Stimulated activated CD8-positive, alpha-beta memory T cell treated with anti-CD3 and anti-CD28 coated beads, Interleukin-12 subunit alpha, Interleukin-12 subunit beta, amount 100 ng/mL, for 1 hour (primary cell): ENCODE measurements around the gene CTBP1.

Source experiments
- DNase-seq: peaks from one replicate; pipeline ENCODE4 v3.0.0-alpha.2; 2020; ENCODE audit warnings: low read depth

Gene CTBP1

GRCh38 chr4:1196421-1197183 lies 52.3 kb downstream of the CTBP1 start:
- no peak for DNase-seq

GRCh38 chr4:1195891-1196401 lies 53.0 kb downstream of the CTBP1 start:
- DNase-seq: no peak

GRCh38 chr4:1195109-1195671 lies 53.7 kb downstream of the CTBP1 start:
- DNase-seq: no peak

DNA sequence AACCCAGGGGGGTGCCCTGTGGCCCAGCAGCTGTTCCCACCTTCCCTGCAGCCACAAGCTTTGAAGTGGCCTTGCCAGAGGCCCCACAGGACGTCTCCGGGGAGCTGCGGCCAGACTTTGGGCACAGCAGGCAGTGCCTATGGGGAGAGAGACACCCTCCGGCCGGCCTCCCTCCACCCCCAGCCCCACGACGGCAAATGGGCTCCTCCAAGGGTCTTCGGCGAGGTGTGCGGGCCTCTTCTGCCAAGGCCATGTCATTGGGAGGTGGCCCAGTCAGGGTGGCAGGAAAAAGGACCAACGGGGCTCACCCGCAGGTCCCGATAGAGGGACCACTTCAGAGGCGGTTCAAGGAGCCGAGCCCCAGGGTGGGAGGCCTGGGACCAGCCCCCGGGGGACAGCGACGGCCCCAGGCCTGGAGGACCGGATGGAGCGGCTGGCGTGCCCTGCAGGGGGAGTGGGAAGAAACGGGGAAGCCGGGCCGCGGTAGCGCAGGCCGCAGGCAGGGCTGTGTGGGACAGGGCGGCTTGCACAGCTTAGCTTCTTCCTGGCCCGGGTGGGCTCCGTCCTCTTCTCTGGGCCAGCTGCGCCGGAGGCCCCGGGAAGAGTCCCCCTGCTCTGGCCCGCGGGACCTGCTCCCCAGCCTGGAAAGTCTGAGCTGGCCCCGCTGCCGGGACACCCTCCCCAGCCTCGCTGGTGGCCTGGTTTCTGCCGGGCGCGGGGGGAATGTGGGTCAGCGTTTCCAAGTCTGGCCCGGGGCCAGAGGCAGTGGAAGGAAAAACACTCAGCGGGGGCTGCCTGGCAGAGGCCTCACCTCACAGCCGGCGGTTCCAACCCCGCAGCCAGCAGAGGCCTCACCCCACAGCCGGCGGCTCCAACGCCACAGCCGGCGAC lies 54.7 kb downstream of the CTBP1 start:
- DNase-seq: no peak

GRCh38 chr4:1193206-1194009 lies 55.5 kb downstream of the CTBP1 start:
- no peak for DNase-seq

GRCh38 chr4:1192493-1193205 lies 56.3 kb downstream of the CTBP1 start:
- no peak for DNase-seq

- DNase-seq: no peak
Measured at GRCh38 chr4:1192091-1192492, 56.8 kb downstream of the CTBP1 start.

- no peak for DNase-seq
Measured at GRCh38 chr4:1191621-1192020, 57.3 kb downstream of the CTBP1 start.

GRCh38 chr4:1187182-1187581 lies 61.7 kb downstream of the CTBP1 start:
- no peak for DNase-seq

- no peak for DNase-seq
Measured at GRCh38 chr4:1183985-1184773, 64.8 kb downstream of the CTBP1 start.

DNA sequence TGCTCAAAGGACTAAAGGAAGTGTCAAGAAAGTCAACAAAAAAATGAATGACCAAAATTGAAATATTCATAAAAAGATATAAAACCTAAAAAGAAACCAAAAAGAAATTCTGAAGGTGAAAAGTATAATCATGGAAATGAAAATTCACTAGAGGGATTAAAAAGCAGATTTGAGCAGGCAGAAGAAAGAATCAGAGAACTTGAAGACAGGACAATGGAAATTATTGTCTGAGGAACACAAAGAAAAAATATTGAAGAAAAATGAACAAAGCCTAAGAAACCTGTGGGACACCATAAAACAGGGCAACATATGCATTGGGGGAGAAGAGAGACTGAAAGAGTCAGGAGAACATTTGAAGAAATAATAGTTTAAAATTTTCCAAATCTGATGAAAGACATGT lies 66.6 kb downstream of the CTBP1 start:
- no peak for DNase-seq

DNA sequence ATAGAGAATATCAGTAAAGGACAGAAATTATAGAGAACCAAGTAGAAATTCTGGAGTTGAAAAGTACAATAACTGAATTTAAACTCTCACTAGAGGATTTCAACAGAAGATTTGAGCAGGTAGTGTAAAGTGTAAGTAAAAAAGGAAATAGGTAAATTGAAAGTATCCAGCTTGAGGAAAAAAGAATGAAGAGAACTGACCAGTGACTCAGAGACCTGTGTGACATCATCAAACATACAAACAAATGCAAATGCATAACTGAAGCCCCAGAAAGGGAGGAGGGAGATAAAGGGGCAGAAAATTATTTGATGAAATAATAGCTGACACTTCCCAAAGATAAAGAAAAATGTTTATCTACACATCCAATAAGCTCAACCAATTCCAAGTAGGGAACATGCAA lies 68.3 kb downstream of the CTBP1 start:
- no peak for DNase-seq

GRCh38 chr4:1179976-1180375 lies 69.0 kb downstream of the CTBP1 start:
- no peak for DNase-seq

GRCh38 chr4:1179089-1179441 lies 69.9 kb downstream of the CTBP1 start:
- no peak for DNase-seq

DNA sequence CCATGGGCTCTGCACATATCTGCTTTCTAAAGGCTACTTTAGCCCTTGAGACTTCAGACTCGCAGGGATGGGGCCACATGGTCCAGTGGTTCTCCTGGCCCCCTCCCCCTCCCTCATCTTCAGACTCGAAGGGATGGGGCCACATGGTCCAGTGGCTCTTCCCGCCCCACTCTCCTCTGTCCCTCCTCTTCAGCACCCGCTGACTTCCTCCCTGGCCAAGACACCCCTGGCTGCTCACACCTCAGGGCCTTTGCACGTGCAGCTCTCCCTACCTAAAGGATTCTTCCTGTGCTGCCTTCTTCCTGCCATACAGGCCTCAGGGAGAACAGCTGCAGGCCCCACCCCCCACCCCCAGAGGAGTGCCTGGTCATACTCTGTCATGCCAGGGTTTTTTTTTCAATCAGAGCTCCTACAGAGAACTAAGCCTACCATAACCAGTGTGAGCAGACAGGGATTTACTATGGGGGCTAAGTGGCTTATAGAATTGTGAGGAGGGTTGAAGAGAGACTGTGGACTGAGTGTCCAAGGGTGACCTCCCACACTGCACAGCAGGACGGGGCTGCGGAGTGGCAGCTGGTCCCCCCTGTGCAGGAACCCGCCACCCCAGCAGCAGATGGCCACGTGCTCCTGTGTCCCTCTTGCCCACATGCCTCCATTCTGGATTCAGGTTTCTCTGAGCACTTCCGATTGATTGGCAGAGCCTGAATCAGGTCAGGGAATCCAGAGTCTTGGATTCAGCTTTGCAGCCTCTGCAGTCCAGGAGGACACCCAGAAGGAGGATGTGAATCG lies 70.4 kb downstream of the CTBP1 start:
- no peak for DNase-seq

- no peak for DNase-seq
Measured at GRCh38 chr4:1177274-1178141, 71.4 kb downstream of the CTBP1 start.

DNA sequence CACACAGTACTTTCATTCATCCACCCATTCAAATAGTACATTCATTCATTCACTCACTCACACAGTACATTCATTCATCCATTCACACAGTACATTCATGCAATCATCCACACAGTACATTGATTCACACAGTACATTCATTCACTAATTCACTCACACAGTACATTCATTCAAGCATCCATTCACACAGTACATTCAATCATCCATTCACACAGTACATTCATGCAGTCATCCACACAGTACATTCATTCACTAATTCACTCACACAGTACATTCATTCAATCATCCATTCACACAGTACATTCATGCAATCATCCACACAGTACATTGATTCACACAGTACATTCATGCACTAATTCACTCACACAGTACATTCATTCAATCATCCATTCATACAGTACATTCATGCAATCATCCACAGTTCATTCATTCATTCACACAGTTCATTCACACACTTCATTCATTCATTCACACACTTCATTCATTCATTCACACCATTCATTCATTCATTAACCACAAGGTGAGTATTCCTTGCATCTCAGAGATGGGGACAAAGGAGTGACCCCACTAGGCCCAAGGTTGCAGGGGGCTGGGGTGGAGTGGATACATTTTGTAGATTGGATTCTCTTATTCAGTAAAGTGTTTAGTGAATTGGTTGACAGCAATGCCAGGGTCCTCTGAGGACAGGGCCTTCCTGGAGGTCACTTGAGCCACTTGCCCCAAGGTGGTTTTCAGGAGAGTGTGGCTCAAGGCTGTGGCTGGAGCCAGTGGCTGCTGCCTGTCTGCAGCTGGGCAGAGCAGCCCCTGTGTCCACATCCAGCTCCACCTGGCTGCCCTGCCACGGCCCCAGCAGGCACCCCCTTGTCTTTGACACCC lies 72.3 kb downstream of the CTBP1 start:
- no peak for DNase-seq
